Endothelial cell (in vitro differentiated cells): ENCODE results near the gene MYL5. TPM values are rescaled to one million over a fixed set of nuclear protein-coding genes. Genes with fewer than 3 reads are reported as not detected.

Experiments
- DNase-seq: peaks from one replicate; pipeline ENCODE4 v3.0.0; 2021; ENCODE audit warnings: low spot score
- H3K27ac Mint-ChIP-seq: one replicate; pipeline ENCODE4 v1.8.0; 2021; ENCODE audit warnings: mixed read lengths, inconsistent platforms; ENCODE audit not compliant: unreplicated experiment
- H3K27me3 Mint-ChIP-seq: one replicate; pipeline ENCODE4 v1.8.0; 2021; ENCODE audit warnings: mild to moderate bottlenecking, moderate library complexity, mixed read lengths, inconsistent platforms; ENCODE audit not compliant: unreplicated experiment
- H3K36me3 Mint-ChIP-seq: one replicate; pipeline ENCODE4 v1.8.0; 2021; ENCODE audit warnings: mild to moderate bottlenecking, low read depth, mixed read lengths, inconsistent platforms; ENCODE audit not compliant: unreplicated experiment
- H3K4me1 Mint-ChIP-seq: one replicate; pipeline ENCODE4 v1.8.0; 2021; ENCODE audit warnings: mild to moderate bottlenecking, mixed read lengths, inconsistent platforms; ENCODE audit not compliant: unreplicated experiment
- H3K4me3 Mint-ChIP-seq: one replicate; pipeline ENCODE4 v1.8.0; 2021; ENCODE audit warnings: mild to moderate bottlenecking, mixed read lengths, inconsistent platforms; ENCODE audit not compliant: unreplicated experiment
- H3K9me3 Mint-ChIP-seq: one replicate; pipeline ENCODE4 v1.8.0; 2021; ENCODE audit warnings: mixed read lengths, inconsistent platforms; ENCODE audit not compliant: unreplicated experiment
- total RNA-seq: library from RNA; stranded (reverse); fragmentation: NEBNext Ultra II Directional; extraction: Animal tissue kit (Norgen Biotek cat#: 25700); gene quantifications from one replicate; pipeline ENCODE4 v1.2.1, GENCODE V29; 2021; ENCODE audit not compliant: unreplicated experiment
- TF ChIP-seq, protein P1 (sequence below): fragments of 200-600 bp; sonication (generic); IDR thresholded peaks from one replicate; pipeline ENCODE4 v1.5.0; 2021; ENCODE audit warnings: antibody characterized with exemption; ENCODE audit not compliant: unreplicated experiment

The MYL5 gene
- total RNA-seq, 1 donor from 2014 or later: 23.2 TPM

- Mint-ChIP-seq H3K27me3 (peaks cover 30% of the 10 kb centered on the region), H3K36me3 (peaks cover 16% of the 10 kb centered on the region), H3K9me3 (peaks cover 2% of the 10 kb centered on the region), H3K4me3 (no peak overlapping the region), H3K4me1 (peaks cover 2% of the 10 kb centered on the region), H3K27ac (no peak overlapping the region)
- TF ChIP-seq, protein P1, sequence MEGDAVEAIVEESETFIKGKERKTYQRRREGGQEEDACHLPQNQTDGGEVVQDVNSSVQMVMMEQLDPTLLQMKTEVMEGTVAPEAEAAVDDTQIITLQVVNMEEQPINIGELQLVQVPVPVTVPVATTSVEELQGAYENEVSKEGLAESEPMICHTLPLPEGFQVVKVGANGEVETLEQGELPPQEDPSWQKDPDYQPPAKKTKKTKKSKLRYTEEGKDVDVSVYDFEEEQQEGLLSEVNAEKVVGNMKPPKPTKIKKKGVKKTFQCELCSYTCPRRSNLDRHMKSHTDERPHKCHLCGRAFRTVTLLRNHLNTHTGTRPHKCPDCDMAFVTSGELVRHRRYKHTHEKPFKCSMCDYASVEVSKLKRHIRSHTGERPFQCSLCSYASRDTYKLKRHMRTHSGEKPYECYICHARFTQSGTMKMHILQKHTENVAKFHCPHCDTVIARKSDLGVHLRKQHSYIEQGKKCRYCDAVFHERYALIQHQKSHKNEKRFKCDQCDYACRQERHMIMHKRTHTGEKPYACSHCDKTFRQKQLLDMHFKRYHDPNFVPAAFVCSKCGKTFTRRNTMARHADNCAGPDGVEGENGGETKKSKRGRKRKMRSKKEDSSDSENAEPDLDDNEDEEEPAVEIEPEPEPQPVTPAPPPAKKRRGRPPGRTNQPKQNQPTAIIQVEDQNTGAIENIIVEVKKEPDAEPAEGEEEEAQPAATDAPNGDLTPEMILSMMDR: no peak
- no peak for DNase-seq
Observed at GRCh38 chr4:627347-628125, 46.8 kb upstream of the MYL5 start.

DNA sequence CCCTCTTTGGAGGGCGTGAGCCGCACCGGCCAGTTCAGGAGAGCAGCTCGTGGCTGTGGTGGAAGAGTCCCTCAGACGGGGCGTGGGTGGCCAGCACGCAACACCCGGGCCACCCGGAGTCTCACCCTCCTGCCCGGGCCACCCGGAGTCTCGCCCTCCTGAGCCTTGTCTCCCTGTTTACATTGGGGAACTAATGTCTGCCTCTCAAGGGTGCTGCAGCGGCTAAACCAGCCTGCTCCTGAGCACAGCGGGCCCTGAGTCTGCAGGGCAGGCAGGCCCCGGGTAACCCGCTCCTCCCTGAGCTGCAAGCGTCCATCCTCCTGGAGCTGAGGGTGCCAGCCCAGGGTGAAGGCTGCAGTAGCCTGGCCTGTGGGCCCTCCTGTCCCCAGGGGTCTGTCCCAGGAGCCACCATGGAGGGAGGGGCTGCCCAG is 46.0 kb upstream of the MYL5 start:
- peaks cover 32% of the 10 kb centered on the region for H3K27me3 Mint-ChIP-seq
- TF ChIP-seq, protein P1: no peak
- DNase-seq: no peak
- peaks cover 19% of the 10 kb centered on the region for H3K36me3 Mint-ChIP-seq
- H3K4me3 Mint-ChIP-seq: no peak overlapping the region
- peaks cover 6% of the 10 kb centered on the region for H3K9me3 Mint-ChIP-seq
- peaks cover 2% of the 10 kb centered on the region for H3K4me1 Mint-ChIP-seq
- no peak overlapping the region for H3K27ac Mint-ChIP-seq

DNA sequence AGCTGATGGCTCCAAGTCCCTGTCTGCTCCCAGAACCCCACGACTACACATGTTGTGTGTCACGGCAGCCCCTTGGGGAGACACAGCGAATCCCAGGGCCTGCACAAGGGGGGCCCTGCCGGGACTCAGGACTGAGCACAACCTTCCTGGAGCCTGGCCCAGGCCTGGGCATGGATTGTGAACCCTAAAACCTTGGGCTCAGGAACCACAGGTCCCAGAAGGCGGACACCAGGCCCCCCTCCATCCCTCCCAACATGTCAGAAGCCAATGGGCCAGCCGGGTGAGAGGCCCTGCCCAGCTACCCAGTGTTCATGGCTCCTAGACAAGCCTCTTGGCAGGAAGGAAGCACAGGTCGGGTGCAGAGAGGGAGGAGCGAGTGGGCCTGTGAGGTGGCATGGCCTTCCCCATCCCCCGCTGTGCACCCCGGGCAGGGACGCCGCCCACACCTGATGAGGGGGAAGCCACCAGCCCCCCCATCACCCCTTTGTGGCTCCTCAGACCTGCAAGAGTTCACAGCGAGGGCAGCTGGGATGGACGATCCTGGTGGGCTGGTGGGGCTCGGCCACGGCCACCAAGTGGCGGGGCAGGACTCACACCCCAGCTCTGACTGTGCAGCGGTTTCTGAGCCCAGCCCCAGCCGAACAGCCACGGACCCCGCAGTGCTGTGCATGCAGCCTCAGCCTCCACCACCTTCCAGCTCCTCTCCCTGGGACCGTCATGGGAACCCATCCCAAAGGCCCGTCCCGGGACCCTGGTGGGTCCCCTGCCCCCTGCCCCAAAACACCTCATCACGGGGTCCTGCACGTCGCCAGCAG is 45.3 kb upstream of the MYL5 start:
- TF ChIP-seq, protein P1: no peak
- Mint-ChIP-seq H3K27ac (no peak overlapping the region), H3K27me3 (peaks cover 32% of the 10 kb centered on the region), H3K4me1 (peaks cover 2% of the 10 kb centered on the region), H3K36me3 (peaks cover 19% of the 10 kb centered on the region), H3K4me3 (no peak overlapping the region), H3K9me3 (peaks cover 6% of the 10 kb centered on the region)
- DNase-seq: no peak

DNA sequence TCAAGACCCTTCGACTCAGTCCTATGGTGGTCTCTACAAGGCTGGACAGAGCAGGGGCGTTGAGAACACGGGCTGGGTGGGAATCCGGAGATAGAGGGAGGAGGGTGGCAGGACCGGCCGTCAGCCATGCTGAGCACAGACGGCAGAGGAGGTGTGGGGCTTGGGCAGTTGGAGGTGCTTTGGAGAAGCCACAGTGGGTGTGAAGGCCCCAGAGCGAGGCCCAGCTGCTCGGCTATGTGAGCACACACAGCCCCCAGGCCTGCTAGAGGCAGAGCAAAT is 44.8 kb upstream of the MYL5 start:
- Mint-ChIP-seq H3K4me3 (no peak overlapping the region), H3K27me3 (peaks cover 27% of the 10 kb centered on the region), H3K36me3 (peaks cover 19% of the 10 kb centered on the region), H3K9me3 (peaks cover 6% of the 10 kb centered on the region), H3K27ac (no peak overlapping the region), H3K4me1 (no peaks in the 10 kb centered on the region)
- TF ChIP-seq, protein P1: no peak
- no peak for DNase-seq
